Measurements from ENCODE around the gene ZNF800.

The ZNF800 gene

DNA sequence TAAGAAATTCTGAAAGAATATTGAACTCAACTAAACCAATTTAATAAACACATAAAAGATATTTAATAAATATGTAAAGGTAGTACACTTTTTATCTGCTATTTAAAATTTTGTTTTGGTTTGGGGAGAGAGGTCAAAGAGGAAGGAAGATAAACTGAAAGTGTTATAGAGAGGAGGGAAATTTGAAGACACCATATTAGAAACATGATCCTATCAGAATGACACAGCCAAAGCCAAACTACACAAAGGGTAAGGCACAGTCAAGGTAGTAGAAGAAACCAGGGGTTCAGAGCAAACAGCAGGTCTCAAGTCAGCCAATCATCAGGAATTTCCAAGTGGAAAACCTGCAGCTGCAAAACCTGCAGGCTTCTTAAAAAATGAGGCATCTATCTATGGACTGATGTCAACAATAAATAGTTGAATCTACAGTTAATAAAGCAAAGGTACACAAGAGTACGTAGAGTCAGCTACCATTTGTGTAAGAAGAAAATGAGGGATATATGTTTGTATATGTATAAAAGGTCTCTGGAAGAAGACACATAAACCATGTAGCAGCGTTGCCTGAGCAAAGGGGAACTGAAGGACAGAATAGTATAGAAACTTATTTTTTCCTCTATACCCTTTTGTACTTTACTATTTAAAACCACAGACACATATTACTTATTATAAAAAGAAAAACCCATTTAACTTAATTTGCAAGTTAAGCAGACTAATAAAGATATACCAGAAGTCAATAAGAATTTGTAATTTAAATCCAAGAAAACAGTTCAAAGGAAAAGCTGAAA, 10.0 kb downstream of the ZNF800 start:
- no peak overlapping the region for H3K9ac ChIP-seq (ENCODE audit: low read length)

DNA sequence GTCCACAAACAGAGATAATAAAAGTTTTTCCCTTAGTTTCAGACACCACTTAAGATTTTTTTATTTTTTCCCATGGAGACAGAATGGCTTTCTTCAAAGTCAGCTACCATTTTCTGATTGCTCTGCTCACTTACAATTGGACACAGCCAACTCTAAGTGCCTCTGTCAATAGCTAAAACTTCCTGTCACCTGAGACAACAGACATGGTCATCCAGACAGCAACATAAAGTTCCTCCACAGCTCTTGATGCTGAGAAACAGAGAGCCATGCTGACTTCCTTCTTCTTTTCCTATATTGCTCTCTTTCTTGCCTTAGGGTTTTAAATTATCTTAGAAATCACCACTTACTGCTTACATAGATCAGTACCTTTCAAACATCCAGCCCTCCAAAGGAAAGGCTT, 12.0 kb downstream of the ZNF800 start:
- Histone ChIP-seq H3K27me3 (ENCODE audit: low read depth, low read length) (no peaks in the 10 kb centered on the region), H3K79me2 (ENCODE audit: low read length) (peaks cover 87% of the 10 kb centered on the region), H3K9me3 (ENCODE audit: insufficient read depth, low read length) (no peaks in the 10 kb centered on the region), H4K20me1 (ENCODE audit: insufficient read depth, low read length) (peaks cover 32% of the 10 kb centered on the region), H3K4me1 (ENCODE audit: low read length) (peaks cover 13% of the 10 kb centered on the region), H3K9ac (ENCODE audit: low read length) (no peak overlapping the region), H3K36me3 (replicated peaks; ENCODE audit: low read depth, low read length) (peaks cover 33% of the 10 kb centered on the region), H3K4me2 (ENCODE audit: low read length) (no peak overlapping the region), H2AFZ (ENCODE audit: low read depth, low read length) (no peak overlapping the region), H3K27ac (ENCODE audit: low read length) (no peak overlapping the region), H3K4me3 (ENCODE audit: low read length) (no peak overlapping the region)
- TF ChIP-seq, protein P1, sequence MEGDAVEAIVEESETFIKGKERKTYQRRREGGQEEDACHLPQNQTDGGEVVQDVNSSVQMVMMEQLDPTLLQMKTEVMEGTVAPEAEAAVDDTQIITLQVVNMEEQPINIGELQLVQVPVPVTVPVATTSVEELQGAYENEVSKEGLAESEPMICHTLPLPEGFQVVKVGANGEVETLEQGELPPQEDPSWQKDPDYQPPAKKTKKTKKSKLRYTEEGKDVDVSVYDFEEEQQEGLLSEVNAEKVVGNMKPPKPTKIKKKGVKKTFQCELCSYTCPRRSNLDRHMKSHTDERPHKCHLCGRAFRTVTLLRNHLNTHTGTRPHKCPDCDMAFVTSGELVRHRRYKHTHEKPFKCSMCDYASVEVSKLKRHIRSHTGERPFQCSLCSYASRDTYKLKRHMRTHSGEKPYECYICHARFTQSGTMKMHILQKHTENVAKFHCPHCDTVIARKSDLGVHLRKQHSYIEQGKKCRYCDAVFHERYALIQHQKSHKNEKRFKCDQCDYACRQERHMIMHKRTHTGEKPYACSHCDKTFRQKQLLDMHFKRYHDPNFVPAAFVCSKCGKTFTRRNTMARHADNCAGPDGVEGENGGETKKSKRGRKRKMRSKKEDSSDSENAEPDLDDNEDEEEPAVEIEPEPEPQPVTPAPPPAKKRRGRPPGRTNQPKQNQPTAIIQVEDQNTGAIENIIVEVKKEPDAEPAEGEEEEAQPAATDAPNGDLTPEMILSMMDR (IDR thresholded peaks at IDR 0.05; ENCODE audit: low read depth, low read length) = no peak
- no peak for TF ChIP-seq EZH2phosphoT487 (IDR thresholded peaks at IDR 0.05; ENCODE audit: low read depth)

More for the DNA sequence above, 10.0 kb downstream of the ZNF800 start:
- Histone ChIP-seq H2AFZ (ENCODE audit: low read depth, low read length) (no peak overlapping the region), H3K9me3 (ENCODE audit: insufficient read depth, low read length) (no peaks in the 10 kb centered on the region), H3K4me3 (ENCODE audit: low read length) (no peak overlapping the region), H4K20me1 (ENCODE audit: insufficient read depth, low read length) (peaks cover 29% of the 10 kb centered on the region), H3K27ac (ENCODE audit: low read length) (no peak overlapping the region), H3K36me3 (replicated peaks; ENCODE audit: low read depth, low read length) (peaks cover 30% of the 10 kb centered on the region), H3K79me2 (ENCODE audit: low read length) (peaks cover 90% of the 10 kb centered on the region), H3K4me1 (ENCODE audit: low read length) (peaks cover 13% of the 10 kb centered on the region), H3K27me3 (ENCODE audit: low read depth, low read length) (no peaks in the 10 kb centered on the region), H3K4me2 (ENCODE audit: low read length) (no peak overlapping the region)
- TF ChIP-seq EZH2phosphoT487 (IDR thresholded peaks at IDR 0.05; ENCODE audit: low read depth) = no peak
- TF ChIP-seq, protein P1 (IDR thresholded peaks at IDR 0.05; ENCODE audit: low read depth, low read length) = no peak

DNA sequence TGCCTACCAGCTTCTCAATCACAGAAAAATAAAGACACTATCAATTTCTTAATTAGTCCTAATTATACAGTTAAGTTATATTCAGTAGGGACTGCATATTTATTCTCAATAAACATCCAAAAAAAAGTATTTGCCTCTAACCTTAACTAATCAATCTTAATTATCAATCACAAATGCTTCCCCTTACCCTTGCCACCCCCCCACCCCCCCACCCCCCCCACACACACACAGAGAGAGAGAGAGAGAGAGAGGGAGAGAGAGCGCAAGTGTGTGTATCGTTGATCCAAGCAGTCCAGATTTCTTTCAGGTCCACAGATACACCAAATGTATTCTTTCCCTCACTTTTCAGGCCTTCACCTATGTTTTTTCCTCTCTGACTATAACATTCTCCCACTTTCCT, 12.9 kb downstream of the ZNF800 start:
- Histone ChIP-seq H3K4me2 (ENCODE audit: low read length) (no peak overlapping the region), H2AFZ (ENCODE audit: low read depth, low read length) (no peak overlapping the region), H3K4me3 (ENCODE audit: low read length) (no peak overlapping the region), H3K27ac (ENCODE audit: low read length) (no peak overlapping the region), H3K9ac (ENCODE audit: low read length) (no peak overlapping the region), H3K79me2 (ENCODE audit: low read length) (peaks cover 81% of the 10 kb centered on the region), H3K9me3 (ENCODE audit: insufficient read depth, low read length) (no peaks in the 10 kb centered on the region), H4K20me1 (ENCODE audit: insufficient read depth, low read length) (peaks cover 32% of the 10 kb centered on the region), H3K36me3 (replicated peaks; ENCODE audit: low read depth, low read length) (peaks cover 36% of the 10 kb centered on the region), H3K4me1 (ENCODE audit: low read length) (peaks cover 13% of the 10 kb centered on the region), H3K27me3 (ENCODE audit: low read depth, low read length) (no peaks in the 10 kb centered on the region)
- TF ChIP-seq EZH2phosphoT487 (IDR thresholded peaks at IDR 0.05; ENCODE audit: low read depth) = no peak
- TF ChIP-seq, protein P1 (IDR thresholded peaks at IDR 0.05; ENCODE audit: low read depth, low read length) = no peak

DNA sequence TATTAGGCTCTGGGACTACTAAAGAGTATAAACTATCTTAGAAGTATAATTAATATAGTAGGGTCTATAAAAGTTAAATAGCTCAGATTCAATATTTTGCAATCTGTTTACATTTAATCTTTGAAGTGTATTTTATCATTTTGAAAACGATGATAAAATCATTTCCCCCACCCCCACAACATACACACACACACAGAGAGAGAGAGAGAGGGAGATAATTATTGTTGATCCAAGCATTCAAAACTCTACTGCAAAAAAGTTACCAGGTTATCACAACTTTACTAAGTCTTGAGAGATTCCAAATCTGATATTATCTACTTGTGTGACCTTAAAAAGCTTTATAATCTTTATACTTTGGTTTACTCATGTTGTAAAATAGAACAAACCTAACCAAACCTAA, 14.0 kb downstream of the ZNF800 start:
- no peak overlapping the region for H3K4me2 ChIP-seq (ENCODE audit: low read length)
- peaks cover 45% of the 10 kb centered on the region for H3K36me3 ChIP-seq (replicated peaks; ENCODE audit: low read depth, low read length)
- H3K4me1 ChIP-seq (ENCODE audit: low read length) = peaks cover 13% of the 10 kb centered on the region
- no peak overlapping the region for H3K27ac ChIP-seq (ENCODE audit: low read length)
- H3K9ac ChIP-seq (ENCODE audit: low read length) = no peak overlapping the region
- TF ChIP-seq EZH2phosphoT487 (IDR thresholded peaks at IDR 0.05; ENCODE audit: low read depth) = no peak
- TF ChIP-seq, protein P1 (IDR thresholded peaks at IDR 0.05; ENCODE audit: low read depth, low read length) = no peak
- H3K4me3 ChIP-seq (ENCODE audit: low read length) = no peak overlapping the region
- peaks cover 84% of the 10 kb centered on the region for H3K79me2 ChIP-seq (ENCODE audit: low read length)
- H2AFZ ChIP-seq (ENCODE audit: low read depth, low read length) = no peak overlapping the region
- peaks cover 31% of the 10 kb centered on the region for H4K20me1 ChIP-seq (ENCODE audit: insufficient read depth, low read length)
- no peaks in the 10 kb centered on the region for H3K9me3 ChIP-seq (ENCODE audit: insufficient read depth, low read length)
- H3K27me3 ChIP-seq (ENCODE audit: low read depth, low read length) = no peaks in the 10 kb centered on the region
